DMS114 treated with DMSO at 0.1 percent for 48 hours (cell line): ENCODE measurements around the gene ANK3.
"Not testable (repeated sequence)": the region's sequence is repeated elsewhere in the genome, so short reads cannot be mapped to it uniquely, and the experiment has no call there.

Experiments
- DNase-seq: peaks from one replicate; lab custom pipeline; 2025; ENCODE audit not compliant: unreplicated experiment; lab: John Stamatoyannopoulos, UW

The ANK3 gene

GRCh38 chr10:60310740-60311139 is 78.9 kb downstream of the ANK3 start:
- DNase-seq, result no peak

GRCh38 chr10:60309891-60310290 is 79.8 kb downstream of the ANK3 start:
- no peak for DNase-seq

GRCh38 chr10:60309371-60309770 is 80.3 kb downstream of the ANK3 start:
- DNase-seq, result no peak

- DNase-seq, result no peak
Measured at GRCh38 chr10:60305380-60305892, 84.2 kb downstream of the ANK3 start.

GRCh38 chr10:60304829-60305379 is 84.8 kb downstream of the ANK3 start:
- no peak for DNase-seq

GRCh38 chr10:60303778-60304177 is 85.9 kb downstream of the ANK3 start:
- no peak for DNase-seq

- DNase-seq, result no peak
Measured at GRCh38 chr10:60299961-60300883, 89.5 kb downstream of the ANK3 start.

- no peak for DNase-seq
Measured at GRCh38 chr10:60299390-60299778, 90.3 kb downstream of the ANK3 start.

GRCh38 chr10:60298408-60299389 is 91.0 kb downstream of the ANK3 start:
- no peak for DNase-seq

- DNase-seq, result no peak
Measured at GRCh38 chr10:60296073-60296472, 93.6 kb downstream of the ANK3 start.

- DNase-seq, result no peak
Measured at GRCh38 chr10:60295028-60295937, 94.4 kb downstream of the ANK3 start.

GRCh38 chr10:60293581-60294175 is 96.0 kb downstream of the ANK3 start:
- no peak for DNase-seq

- DNase-seq, result no peak
Measured at GRCh38 chr10:60292998-60293397, 96.7 kb downstream of the ANK3 start.

GRCh38 chr10:60292536-60292935 is 97.1 kb downstream of the ANK3 start:
- DNase-seq, result not testable (repeated sequence)

- DNase-seq, result no peak
Measured at GRCh38 chr10:60291344-60291930, 98.2 kb downstream of the ANK3 start.

GRCh38 chr10:60290558-60290957 is 99.1 kb downstream of the ANK3 start:
- DNase-seq, result no peak

- DNase-seq, result no peak
Measured at GRCh38 chr10:60289800-60290199, 99.9 kb downstream of the ANK3 start.

- DNase-seq, result no peak
Measured at GRCh38 chr10:60288256-60288655, 101.4 kb downstream of the ANK3 start.

- no peak for DNase-seq
Measured at GRCh38 chr10:60286559-60286958, 103.1 kb downstream of the ANK3 start.
